GM12878 (cell line): ENCODE results near the gene FILIP1L. TPM values are rescaled to one million over a fixed set of nuclear protein-coding genes. Genes with fewer than 3 reads are reported as not detected.

Source experiments
- ATAC-seq: fragments of 200-7000 bp; cut with Tn5 transposase; 3 replicates; pipeline ENCODE4 v1.9.1; 2020; ENCODE audit warnings: mild to moderate bottlenecking, moderate library complexity
- BruUV-seq: library from RNA; stranded (reverse); fragments of 400-500 nt; replicated peaks from 2 replicates; lab custom pipeline; 2021; lab: Mats Ljungman, UMichigan
- CTCF ChIA-PET: fragments of 300-600 bp; sonication (Branson Sonifier 250); formaldehyde crosslinking; extraction: SDS; loops from one replicate; lab custom pipeline; 2021; ENCODE audit warnings: inconsistent platforms; lab: Yijun Ruan, JAX
- POLR2A ChIA-PET: fragments of 350-600 bp; formaldehyde crosslinking; extraction: SDS; loops from one replicate; lab custom pipeline; 2021; ENCODE audit warnings: inconsistent platforms; lab: Charles Lee
- RAD21 ChIA-PET: fragments of 300-600 bp; sonication (Branson Sonifier 250); formaldehyde crosslinking; loops from one replicate; lab custom pipeline; 2023; ENCODE audit warnings: antibody characterized with exemption; ENCODE audit not compliant: unreplicated experiment; lab: Charles Lee
- SMC1A ChIA-PET: fragments of 300-600 bp; sonication (Branson Sonifier 250); formaldehyde crosslinking; loops from one replicate; lab custom pipeline; 2023; ENCODE audit not compliant: unreplicated experiment, uncharacterized antibody; lab: Charles Lee
- DNase-seq: peaks from one replicate; pipeline ENCODE4 v3.0.0-alpha.2; 2011; ENCODE audit warnings: low read depth, low spot score
- FAIRE-seq: peaks from 3 replicates; lab custom pipeline; 2011; peaks lifted over from hg19 to GRCh38; lab: Jason Lieb, UNC
- H2AFZ ChIP-seq: 2 replicates; pipeline ENCODE4 v1.6.0; 2011; ENCODE audit warnings: low read depth, low read length, control low read depth; ENCODE audit not compliant: control insufficient read depth
- H3K27ac ChIP-seq: 2 replicates; pipeline ENCODE4 v1.5.1; 2011; ENCODE audit warnings: control low read depth; ENCODE audit not compliant: control insufficient read depth, insufficient read depth
- H3K27me3 ChIP-seq, 2 experiments: replicated peaks in 1 of 2; 2 replicates each; pipeline versions ENCODE4 v1.6.0 to v1.6.1; 2011; ENCODE audit warnings: low read length in 1 of 2; ENCODE audit not compliant: control insufficient read depth in 2 of 2, insufficient read depth in 2 of 2
- H3K36me3 ChIP-seq, 2 experiments: 2 replicates each; pipeline ENCODE4 v1.5.1; 2011; ENCODE audit warnings: low read length in 1 of 2; ENCODE audit not compliant: control insufficient read depth in 2 of 2, insufficient read depth in 2 of 2
- H3K4me1 ChIP-seq: 2 replicates; pipeline ENCODE4 v1.6.1; 2011; ENCODE audit warnings: mild to moderate bottlenecking, low read length, moderate library complexity, mixed read lengths; ENCODE audit not compliant: control insufficient read depth, insufficient read depth
- H3K4me2 ChIP-seq: 2 replicates; pipeline ENCODE4 v1.6.0; 2011; ENCODE audit warnings: control low read depth; ENCODE audit not compliant: control insufficient read depth, insufficient read depth
- H3K4me3 ChIP-seq: fragments of 200-600 bp; sonication (generic); 2 replicates; pipeline ENCODE4 v1.5.1; 2016
- H3K79me2 ChIP-seq: 2 replicates; pipeline ENCODE4 v1.6.0; 2011; ENCODE audit warnings: low read length; ENCODE audit not compliant: control insufficient read depth, insufficient read depth
- H3K9ac ChIP-seq: 2 replicates; pipeline ENCODE4 v1.8.0; 2011; ENCODE audit warnings: low read length, control low read depth, mixed read lengths; ENCODE audit not compliant: control insufficient read depth, insufficient read depth
- H3K9me3 ChIP-seq: replicated peaks from 3 replicates; pipeline ENCODE4 v1.5.1; 2011; ENCODE audit warnings: mild to moderate bottlenecking, low read length; ENCODE audit not compliant: control insufficient read depth, insufficient read depth
- H4K20me1 ChIP-seq: 2 replicates; pipeline ENCODE4 v1.6.0; 2011; ENCODE audit not compliant: control insufficient read depth, insufficient read depth
- ASH2L ChIP-seq: fragments of 300-600, 200-600 bp; sonication (generic); IDR thresholded peaks from 2 replicates; pipeline ENCODE4 v1.6.1; 2017; ENCODE audit warnings: low read depth, mild to moderate bottlenecking, borderline replicate concordance
- EGR1 ChIP-seq, 2 experiments: IDR thresholded peaks; 1 replicate in 1 of 2; 2 replicates in 1 of 2; pipeline ENCODE4 v1.6.1; 2011 to 2012; ENCODE audit warnings: low read depth in 2 of 2, low read length in 2 of 2, borderline replicate concordance in 1 of 2, mild to moderate bottlenecking in 1 of 2, moderate library complexity in 1 of 2
- FOS ChIP-seq: IDR thresholded peaks from 3 replicates; pipeline ENCODE4 v1.6.1; 2011; ENCODE audit warnings: borderline replicate concordance; ENCODE audit not compliant: insufficient read length; ENCODE audit errors: extremely low read depth
- HDAC6 ChIP-seq: fragments of 200-600 bp; sonication (generic); IDR thresholded peaks from one replicate; pipeline ENCODE4 v1.8.0; 2017; ENCODE audit warnings: antibody characterized with exemption; ENCODE audit not compliant: unreplicated experiment
- MEF2A ChIP-seq: IDR thresholded peaks from 2 replicates; pipeline ENCODE4 v1.6.1; 2011; ENCODE audit warnings: low read depth, mild to moderate bottlenecking, low read length, moderate library complexity; ENCODE audit not compliant: insufficient read depth
- MTA3 ChIP-seq: IDR thresholded peaks from 2 replicates; pipeline ENCODE4 v1.6.1; 2012; ENCODE audit warnings: low read length, inconsistent platforms, borderline replicate concordance
- NR2F1 ChIP-seq: fragments of 450-650 bp; conservative IDR thresholded peaks from 2 replicates; pipeline ENCODE4 v1.6.1; 2017; ENCODE audit warnings: mild to moderate bottlenecking
- ZZZ3 ChIP-seq: IDR thresholded peaks from 2 replicates; pipeline ENCODE4 v1.6.1; 2011; ENCODE audit warnings: low read depth; ENCODE audit not compliant: control insufficient read depth, insufficient read length
- WGBS: methylation state at CpG from one replicate; pipeline ENCODE4 v1.1.6; 2016; ENCODE audit warnings: low lambda C conversion rate; ENCODE audit not compliant: insufficient replicate concordance, insufficient coverage; ENCODE audit errors: missing lambda C conversion rate; 5-methylcytosine and 5-hydroxymethylcytosine counted together
- in situ Hi-C: fragments of 300-500 bp; cut with MboI; formaldehyde crosslinking; loops from 9 replicates; pipeline ENCODE4 v1.14.3; 2018; ENCODE audit warnings: mixed read lengths
- intact Hi-C: fragments of 100-400 bp; cut with micrococcal nuclease; formaldehyde crosslinking; loops from one replicate; pipeline ENCODE4 v1.14.2; 2022; ENCODE audit not compliant: unreplicated experiment
- polyA plus RNA-seq, 11 experiments: library from polyadenylated mRNA; depleted of rRNA in 4 of 11; unstranded in 6 of 11; stranded (reverse) in 5 of 11; fragments of >200 nt; fragmentation: Nextera tagmentation in 4 of 11; fragmentation: Illumina TruSeq in 1 of 11; extraction: Ambion mirVana in 4 of 11; extraction: Trizol in 1 of 11; gene quantifications; 1 replicate in 1 of 11; 2 replicates in 10 of 11; pipeline versions ENCODE4 v1.2.1 to v1.2.3, GENCODE V29; 2011 to 2016; ENCODE audit warnings: inconsistent platforms in 2 of 11, missing spikeins in 2 of 11, low read depth in 1 of 11
- total RNA-seq, 4 experiments: library from RNA; depleted of rRNA in 3 of 4; stranded (reverse); fragments of >200 nt in 3 of 4; fragmentation: Illumina TruSeq in 1 of 4; extraction: Trizol in 1 of 4; gene quantifications; 2 replicates each; pipeline versions ENCODE4 v1.2.1 to v1.2.3, GENCODE V29; 2013 to 2021
- TF ChIP-seq, protein P1 (sequence below): IDR thresholded peaks from 2 replicates; pipeline ENCODE4 v1.6.1; 2011; ENCODE audit warnings: low read depth, low read length, improper control_type of control experiment, borderline replicate concordance
- TF ChIP-seq, protein P2 (sequence below): fragments of 450-650 bp; IDR thresholded peaks from 2 replicates; pipeline ENCODE4 v1.6.1; 2016; ENCODE audit warnings: mild to moderate bottlenecking, moderate library complexity, borderline replicate concordance
- TF ChIP-seq, protein P3 (sequence below): fragments of 450-650 bp; IDR thresholded peaks from 2 replicates; pipeline ENCODE4 v1.6.1; 2017; ENCODE audit warnings: mild to moderate bottlenecking, moderate library complexity
- TF ChIP-seq, protein P4 (sequence below), 3 experiments: IDR thresholded peaks in 2 of 3; conservative IDR thresholded peaks in 1 of 3; 2 replicates each; pipeline ENCODE4 v1.5.1; 2011; ENCODE audit warnings: low read depth in 3 of 3, low read length in 3 of 3, mild to moderate bottlenecking in 3 of 3, control low read depth in 2 of 3, moderate library complexity in 2 of 3, inconsistent platforms in 1 of 3, mixed read lengths in 1 of 3; ENCODE audit not compliant: control insufficient read depth in 2 of 3, insufficient read depth in 1 of 3; ENCODE audit errors: extremely low read depth in 1 of 3

FILIP1L gene
- total and polyA plus RNA-seq, 10 of the 15 experiments (the other 5 are each of a cell fraction or from before 2014, with no cell fraction given) = 0.24 to 6.1 (median 3.5) TPM

DNA sequence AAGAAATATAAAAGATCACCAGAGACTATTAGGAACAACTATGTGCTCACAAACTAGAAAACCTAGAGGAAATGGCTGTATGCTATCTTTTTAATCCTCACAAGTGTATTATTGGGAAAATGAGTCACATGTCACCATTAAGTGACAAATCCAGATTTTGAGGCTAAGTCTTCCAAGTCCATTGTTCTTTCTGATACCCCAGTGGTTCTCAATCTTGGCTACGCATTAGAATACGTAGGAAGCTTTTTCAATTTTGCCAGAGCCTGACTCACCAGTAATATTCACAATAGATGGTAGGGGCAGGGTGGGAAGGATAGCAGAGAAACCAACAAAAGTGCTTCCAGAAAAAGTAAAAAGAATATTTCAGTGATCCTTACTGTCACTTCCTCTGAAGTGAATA is 117.0 kb downstream of the FILIP1L start:
- POLR2A ChIA-PET = no interaction called here
- WGBS = 100% methylated on average over 2 of the region's 2 CpGs
- H3K4me2 ChIP-seq = no peak overlapping the region
- SMC1A ChIA-PET = interaction anchor here (1.0 kb wide), 1 partner anchor 15 kb away, joined by 3 read pairs; no protein-coding TSS in a partner anchor
- RAD21 ChIA-PET = no interaction called here
- H3K4me3 ChIP-seq = no peak overlapping the region
- H3K4me1 ChIP-seq = no peaks in the 10 kb centered on the region
- no peak overlapping the region for H3K9ac ChIP-seq
- no TSS peak for BruUV-seq
- CTCF ChIA-PET = interaction anchor here (1.0 kb wide), 1 partner anchor 34 kb away, joined by 3 read pairs; no protein-coding TSS in a partner anchor
- H2AFZ ChIP-seq = no peak overlapping the region
- intact Hi-C loops = no loop called here
- FAIRE-seq (no peak), ATAC-seq (no peak), DNase-seq (no peak)
- H4K20me1 ChIP-seq = no peaks in the 10 kb centered on the region
- no peak overlapping the region for H3K27ac ChIP-seq
- in situ Hi-C loops = no loop called here
- H3K27me3 ChIP-seq = no peaks in the 10 kb centered on the region
- no peaks in the 10 kb centered on the region for H3K79me2 ChIP-seq
- H3K9me3 ChIP-seq = peaks cover 7% of the 10 kb centered on the region; the same call in 2 of the 3 replicates
- no peaks in the 10 kb centered on the region for H3K36me3 ChIP-seq
- TF ChIP-seq, protein P1, sequence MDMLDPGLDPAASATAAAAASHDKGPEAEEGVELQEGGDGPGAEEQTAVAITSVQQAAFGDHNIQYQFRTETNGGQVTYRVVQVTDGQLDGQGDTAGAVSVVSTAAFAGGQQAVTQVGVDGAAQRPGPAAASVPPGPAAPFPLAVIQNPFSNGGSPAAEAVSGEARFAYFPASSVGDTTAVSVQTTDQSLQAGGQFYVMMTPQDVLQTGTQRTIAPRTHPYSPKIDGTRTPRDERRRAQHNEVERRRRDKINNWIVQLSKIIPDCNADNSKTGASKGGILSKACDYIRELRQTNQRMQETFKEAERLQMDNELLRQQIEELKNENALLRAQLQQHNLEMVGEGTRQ = no peak
- TF ChIP-seq, protein P2, sequence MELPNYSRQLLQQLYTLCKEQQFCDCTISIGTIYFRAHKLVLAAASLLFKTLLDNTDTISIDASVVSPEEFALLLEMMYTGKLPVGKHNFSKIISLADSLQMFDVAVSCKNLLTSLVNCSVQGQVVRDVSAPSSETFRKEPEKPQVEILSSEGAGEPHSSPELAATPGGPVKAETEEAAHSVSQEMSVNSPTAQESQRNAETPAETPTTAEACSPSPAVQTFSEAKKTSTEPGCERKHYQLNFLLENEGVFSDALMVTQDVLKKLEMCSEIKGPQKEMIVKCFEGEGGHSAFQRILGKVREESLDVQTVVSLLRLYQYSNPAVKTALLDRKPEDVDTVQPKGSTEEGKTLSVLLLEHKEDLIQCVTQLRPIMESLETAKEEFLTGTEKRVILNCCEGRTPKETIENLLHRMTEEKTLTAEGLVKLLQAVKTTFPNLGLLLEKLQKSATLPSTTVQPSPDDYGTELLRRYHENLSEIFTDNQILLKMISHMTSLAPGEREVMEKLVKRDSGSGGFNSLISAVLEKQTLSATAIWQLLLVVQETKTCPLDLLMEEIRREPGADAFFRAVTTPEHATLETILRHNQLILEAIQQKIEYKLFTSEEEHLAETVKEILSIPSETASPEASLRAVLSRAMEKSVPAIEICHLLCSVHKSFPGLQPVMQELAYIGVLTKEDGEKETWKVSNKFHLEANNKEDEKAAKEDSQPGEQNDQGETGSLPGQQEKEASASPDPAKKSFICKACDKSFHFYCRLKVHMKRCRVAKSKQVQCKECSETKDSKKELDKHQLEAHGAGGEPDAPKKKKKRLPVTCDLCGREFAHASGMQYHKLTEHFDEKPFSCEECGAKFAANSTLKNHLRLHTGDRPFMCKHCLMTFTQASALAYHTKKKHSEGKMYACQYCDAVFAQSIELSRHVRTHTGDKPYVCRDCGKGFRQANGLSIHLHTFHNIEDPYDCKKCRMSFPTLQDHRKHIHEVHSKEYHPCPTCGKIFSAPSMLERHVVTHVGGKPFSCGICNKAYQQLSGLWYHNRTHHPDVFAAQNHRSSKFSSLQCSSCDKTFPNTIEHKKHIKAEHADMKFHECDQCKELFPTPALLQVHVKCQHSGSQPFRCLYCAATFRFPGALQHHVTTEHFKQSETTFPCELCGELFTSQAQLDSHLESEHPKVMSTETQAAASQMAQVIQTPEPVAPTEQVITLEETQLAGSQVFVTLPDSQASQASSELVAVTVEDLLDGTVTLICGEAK = no peak
- TF ChIP-seq EGR1 (IDR thresholded peaks at IDR 0.05; ENCODE audit: borderline replicate concordance in 1 of 2, low read depth in 2 of 2, low read length in 2 of 2) = no peak
- TF ChIP-seq ASH2L = no peak
- TF ChIP-seq NR2F1 = no peak
- no peak for TF ChIP-seq HDAC6
- TF ChIP-seq, protein P3, sequence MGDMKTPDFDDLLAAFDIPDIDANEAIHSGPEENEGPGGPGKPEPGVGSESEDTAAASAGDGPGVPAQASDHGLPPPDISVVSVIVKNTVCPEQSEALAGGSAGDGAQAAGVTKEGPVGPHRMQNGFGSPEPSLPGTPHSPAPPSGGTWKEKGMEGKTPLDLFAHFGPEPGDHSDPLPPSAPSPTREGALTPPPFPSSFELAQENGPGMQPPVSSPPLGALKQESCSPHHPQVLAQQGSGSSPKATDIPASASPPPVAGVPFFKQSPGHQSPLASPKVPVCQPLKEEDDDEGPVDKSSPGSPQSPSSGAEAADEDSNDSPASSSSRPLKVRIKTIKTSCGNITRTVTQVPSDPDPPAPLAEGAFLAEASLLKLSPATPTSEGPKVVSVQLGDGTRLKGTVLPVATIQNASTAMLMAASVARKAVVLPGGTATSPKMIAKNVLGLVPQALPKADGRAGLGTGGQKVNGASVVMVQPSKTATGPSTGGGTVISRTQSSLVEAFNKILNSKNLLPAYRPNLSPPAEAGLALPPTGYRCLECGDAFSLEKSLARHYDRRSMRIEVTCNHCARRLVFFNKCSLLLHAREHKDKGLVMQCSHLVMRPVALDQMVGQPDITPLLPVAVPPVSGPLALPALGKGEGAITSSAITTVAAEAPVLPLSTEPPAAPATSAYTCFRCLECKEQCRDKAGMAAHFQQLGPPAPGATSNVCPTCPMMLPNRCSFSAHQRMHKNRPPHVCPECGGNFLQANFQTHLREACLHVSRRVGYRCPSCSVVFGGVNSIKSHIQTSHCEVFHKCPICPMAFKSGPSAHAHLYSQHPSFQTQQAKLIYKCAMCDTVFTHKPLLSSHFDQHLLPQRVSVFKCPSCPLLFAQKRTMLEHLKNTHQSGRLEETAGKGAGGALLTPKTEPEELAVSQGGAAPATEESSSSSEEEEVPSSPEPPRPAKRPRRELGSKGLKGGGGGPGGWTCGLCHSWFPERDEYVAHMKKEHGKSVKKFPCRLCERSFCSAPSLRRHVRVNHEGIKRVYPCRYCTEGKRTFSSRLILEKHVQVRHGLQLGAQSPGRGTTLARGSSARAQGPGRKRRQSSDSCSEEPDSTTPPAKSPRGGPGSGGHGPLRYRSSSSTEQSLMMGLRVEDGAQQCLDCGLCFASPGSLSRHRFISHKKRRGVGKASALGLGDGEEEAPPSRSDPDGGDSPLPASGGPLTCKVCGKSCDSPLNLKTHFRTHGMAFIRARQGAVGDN = no peak
- no peak for TF ChIP-seq MTA3
- TF ChIP-seq FOS = no peak
- TF ChIP-seq MEF2A = no peak
- TF ChIP-seq ZZZ3 = no peak
- TF ChIP-seq, protein P4, sequence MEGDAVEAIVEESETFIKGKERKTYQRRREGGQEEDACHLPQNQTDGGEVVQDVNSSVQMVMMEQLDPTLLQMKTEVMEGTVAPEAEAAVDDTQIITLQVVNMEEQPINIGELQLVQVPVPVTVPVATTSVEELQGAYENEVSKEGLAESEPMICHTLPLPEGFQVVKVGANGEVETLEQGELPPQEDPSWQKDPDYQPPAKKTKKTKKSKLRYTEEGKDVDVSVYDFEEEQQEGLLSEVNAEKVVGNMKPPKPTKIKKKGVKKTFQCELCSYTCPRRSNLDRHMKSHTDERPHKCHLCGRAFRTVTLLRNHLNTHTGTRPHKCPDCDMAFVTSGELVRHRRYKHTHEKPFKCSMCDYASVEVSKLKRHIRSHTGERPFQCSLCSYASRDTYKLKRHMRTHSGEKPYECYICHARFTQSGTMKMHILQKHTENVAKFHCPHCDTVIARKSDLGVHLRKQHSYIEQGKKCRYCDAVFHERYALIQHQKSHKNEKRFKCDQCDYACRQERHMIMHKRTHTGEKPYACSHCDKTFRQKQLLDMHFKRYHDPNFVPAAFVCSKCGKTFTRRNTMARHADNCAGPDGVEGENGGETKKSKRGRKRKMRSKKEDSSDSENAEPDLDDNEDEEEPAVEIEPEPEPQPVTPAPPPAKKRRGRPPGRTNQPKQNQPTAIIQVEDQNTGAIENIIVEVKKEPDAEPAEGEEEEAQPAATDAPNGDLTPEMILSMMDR (IDR thresholded peaks at IDR 0.05 in 2 of 3, conservative IDR thresholded peaks at IDR 0.05 in 1 of 3; ENCODE audit: control insufficient read depth in 2 of 3, extremely low read depth in 1 of 3, insufficient read depth in 1 of 3, low read depth in 3 of 3, low read length in 3 of 3) = no peak
